A673 (cell line): ENCODE measurements around the gene ENSA. TPM values are rescaled to one million over a fixed set of nuclear protein-coding genes. Genes with fewer than 3 reads are reported as not detected.
"Not testable (repeated sequence)": the region's sequence is repeated elsewhere in the genome, so short reads cannot be mapped to it uniquely, and the experiment has no call there.

Source experiments
- BruUV-seq: library from RNA; stranded (reverse); fragments of 400-500 nt; replicated peaks from 2 replicates; lab custom pipeline; 2021; lab: Mats Ljungman, UMichigan
- CTCF ChIA-PET: fragments of 300-600 bp; sonication (Branson Sonifier 250); formaldehyde crosslinking; loops from one replicate; lab custom pipeline; 2022; ENCODE audit warnings: antibody characterized with exemption; lab: Charles Lee
- POLR2A ChIA-PET: fragments of 300-600 bp; sonication (Branson Sonifier 250); formaldehyde crosslinking; loops from one replicate; lab custom pipeline; 2022; ENCODE audit warnings: antibody characterized with exemption; ENCODE audit not compliant: low non-redundant PET; lab: Charles Lee
- DNase-seq: peaks from one replicate; pipeline ENCODE4 v3.0.0-alpha.2; 2015; ENCODE audit warnings: low spot score
- H3K27ac ChIP-seq: fragments of 200-600 bp; sonication (generic); 2 replicates; pipeline ENCODE4 v1.5.1; 2016; ENCODE audit warnings: mixed run types, low read depth, mild to moderate bottlenecking, mixed read lengths, antibody characterized with exemption, low read length; ENCODE audit not compliant: poor library complexity, severe bottlenecking
- H3K27me3 ChIP-seq: fragments of 200-600 bp; sonication (generic); replicated peaks from 2 replicates; pipeline ENCODE4 v1.6.1; 2017; ENCODE audit warnings: mixed run types, low read depth, mild to moderate bottlenecking, mixed read lengths, antibody characterized with exemption, low read length; ENCODE audit not compliant: insufficient read depth, poor library complexity
- H3K36me3 ChIP-seq: fragments of 200-600 bp; sonication (generic); 2 replicates; pipeline ENCODE4 v1.6.1; 2016; ENCODE audit warnings: mixed run types, mild to moderate bottlenecking, mixed read lengths, antibody characterized with exemption, low read length; ENCODE audit not compliant: insufficient read depth, poor library complexity, severe bottlenecking
- H3K4me1 ChIP-seq: fragments of 200-600 bp; sonication (generic); 2 replicates; pipeline ENCODE4 v1.6.1; 2017; ENCODE audit warnings: mixed run types, mild to moderate bottlenecking, mixed read lengths, antibody characterized with exemption, low read length; ENCODE audit not compliant: insufficient read depth, poor library complexity, severe bottlenecking
- H3K4me3 ChIP-seq: fragments of 200-600 bp; sonication (generic); 2 replicates; pipeline ENCODE4 v1.5.1; 2016; ENCODE audit warnings: low read depth, mixed run types, mild to moderate bottlenecking, mixed read lengths, low read length; ENCODE audit not compliant: poor library complexity, severe bottlenecking
- H3K9me3 ChIP-seq: fragments of 200-600 bp; sonication (generic); 2 replicates; pipeline ENCODE4 v1.6.1; 2016; ENCODE audit warnings: mixed run types, low read depth, mild to moderate bottlenecking, mixed read lengths, antibody characterized with exemption, low read length; ENCODE audit not compliant: poor library complexity, severe bottlenecking
- EZH2 ChIP-seq: fragments of 200-600 bp; sonication (generic); IDR thresholded peaks from 2 replicates; pipeline ENCODE4 v1.6.1; 2017; ENCODE audit warnings: borderline replicate concordance, low read depth, mild to moderate bottlenecking, mixed read lengths, antibody characterized with exemption, low read length; ENCODE audit not compliant: poor library complexity, severe bottlenecking
- intact Hi-C: fragments of 100-400 bp; cut with micrococcal nuclease; formaldehyde crosslinking; loops from one replicate; pipeline ENCODE4 v1.10.0; 2022; ENCODE audit not compliant: unreplicated experiment
- total RNA-seq: library from RNA; stranded (reverse); gene quantifications from 2 replicates; pipeline ENCODE4 v1.2.3, GENCODE V29; 2021
- TF ChIP-seq, protein P1 (sequence below): fragments of 300-800, 200-600 bp; sonication (generic); conservative IDR thresholded peaks from 2 replicates; pipeline ENCODE4 v1.5.1; 2017; ENCODE audit warnings: low read depth, mild to moderate bottlenecking, antibody characterized with exemption, low read length, moderate library complexity, mixed read lengths

Gene ENSA
- total RNA-seq, 1 experiment from 2014 or later: 237 TPM

DNA sequence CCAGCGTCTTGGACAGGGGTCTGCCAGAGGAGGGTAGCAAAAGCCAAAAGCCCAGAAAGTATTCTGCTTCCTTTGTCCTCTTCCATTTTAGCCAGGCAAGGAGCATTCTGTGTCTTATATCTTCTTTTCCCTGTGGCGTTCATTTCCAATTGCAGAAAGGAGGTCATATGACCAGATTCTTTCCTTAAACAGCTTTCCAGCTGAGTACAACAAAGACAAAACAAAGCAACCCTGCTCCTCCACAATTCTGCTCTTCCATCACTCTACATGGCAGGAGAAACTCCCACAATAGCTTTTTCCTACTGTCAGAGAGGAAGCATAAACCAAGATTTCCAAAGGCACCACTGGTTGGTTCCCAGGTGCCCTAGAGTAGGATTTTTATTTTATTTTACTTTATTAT is 19.7 kb downstream of the ENSA start:
- POLR2A ChIA-PET: interaction anchor here (0.5 kb wide), 1 partner anchor 31 kb away, joined by 9 read pairs; no protein-coding TSS in a partner anchor
- no TSS peak for BruUV-seq

DNA sequence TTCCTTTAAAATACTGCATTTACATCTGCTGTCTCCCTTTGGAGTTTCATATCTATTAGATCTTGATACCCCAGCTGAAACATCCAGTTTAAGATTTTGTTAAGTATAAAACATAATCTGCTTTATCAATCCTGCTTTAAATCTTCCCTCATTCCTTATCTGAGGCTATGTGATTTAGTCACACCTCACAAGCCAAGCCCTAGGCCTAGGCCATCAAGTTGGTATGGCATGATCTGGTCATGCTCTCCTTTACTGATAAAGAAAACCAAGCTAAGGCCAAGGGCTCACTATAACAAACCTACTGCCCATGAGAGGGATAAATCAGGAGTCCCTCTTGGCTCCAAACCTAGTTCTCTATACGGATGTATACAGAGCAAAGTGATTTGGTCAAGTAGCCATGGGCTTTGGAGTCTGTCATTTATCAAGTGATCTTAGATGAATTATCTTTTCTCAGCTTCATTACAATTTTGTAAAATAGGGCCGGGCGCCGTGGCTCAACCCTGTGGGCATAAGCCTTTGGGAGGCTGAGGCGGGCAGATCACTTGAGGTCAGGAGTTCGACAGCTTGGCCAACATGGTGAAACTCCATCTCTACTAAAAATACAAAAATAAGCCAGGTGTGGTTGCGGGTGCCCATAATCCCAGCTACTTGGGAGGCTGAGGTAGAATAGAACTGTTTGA is 22.8 kb downstream of the ENSA start:
- peaks cover 3% of the 10 kb centered on the region for H3K36me3 ChIP-seq
- POLR2A ChIA-PET: interaction anchor here (0.6 kb wide), 1 partner anchor 46 kb away, joined by 6 read pairs; no protein-coding TSS in a partner anchor
- BruUV-seq: no TSS peak
- H3K9me3 ChIP-seq: no peaks in the 10 kb centered on the region
- peaks cover 29% of the 10 kb centered on the region for H3K4me1 ChIP-seq
- no peak for TF ChIP-seq EZH2
- TF ChIP-seq, protein P1, sequence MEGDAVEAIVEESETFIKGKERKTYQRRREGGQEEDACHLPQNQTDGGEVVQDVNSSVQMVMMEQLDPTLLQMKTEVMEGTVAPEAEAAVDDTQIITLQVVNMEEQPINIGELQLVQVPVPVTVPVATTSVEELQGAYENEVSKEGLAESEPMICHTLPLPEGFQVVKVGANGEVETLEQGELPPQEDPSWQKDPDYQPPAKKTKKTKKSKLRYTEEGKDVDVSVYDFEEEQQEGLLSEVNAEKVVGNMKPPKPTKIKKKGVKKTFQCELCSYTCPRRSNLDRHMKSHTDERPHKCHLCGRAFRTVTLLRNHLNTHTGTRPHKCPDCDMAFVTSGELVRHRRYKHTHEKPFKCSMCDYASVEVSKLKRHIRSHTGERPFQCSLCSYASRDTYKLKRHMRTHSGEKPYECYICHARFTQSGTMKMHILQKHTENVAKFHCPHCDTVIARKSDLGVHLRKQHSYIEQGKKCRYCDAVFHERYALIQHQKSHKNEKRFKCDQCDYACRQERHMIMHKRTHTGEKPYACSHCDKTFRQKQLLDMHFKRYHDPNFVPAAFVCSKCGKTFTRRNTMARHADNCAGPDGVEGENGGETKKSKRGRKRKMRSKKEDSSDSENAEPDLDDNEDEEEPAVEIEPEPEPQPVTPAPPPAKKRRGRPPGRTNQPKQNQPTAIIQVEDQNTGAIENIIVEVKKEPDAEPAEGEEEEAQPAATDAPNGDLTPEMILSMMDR: no peak
- no peaks in the 10 kb centered on the region for H3K27me3 ChIP-seq
- no peak overlapping the region for H3K4me3 ChIP-seq
- intact Hi-C loops: no loop called here
- CTCF ChIA-PET: no interaction called here
- no peak for DNase-seq
- H3K27ac ChIP-seq: peak overlapping the region; percentile 38

More for the DNA sequence above, 19.7 kb downstream of the ENSA start:
- Histone ChIP-seq H3K9me3 (no peaks in the 10 kb centered on the region), H3K27ac (peak overlapping the region; percentile 50), H3K4me3 (no peak overlapping the region), H3K27me3 (no peaks in the 10 kb centered on the region), H3K4me1 (peaks cover 35% of the 10 kb centered on the region), H3K36me3 (peaks cover 3% of the 10 kb centered on the region)
- intact Hi-C loops: no loop called here
- no peak for DNase-seq
- CTCF ChIA-PET: no interaction called here
- TF ChIP-seq, protein P1: no peak
- no peak for TF ChIP-seq EZH2

DNA sequence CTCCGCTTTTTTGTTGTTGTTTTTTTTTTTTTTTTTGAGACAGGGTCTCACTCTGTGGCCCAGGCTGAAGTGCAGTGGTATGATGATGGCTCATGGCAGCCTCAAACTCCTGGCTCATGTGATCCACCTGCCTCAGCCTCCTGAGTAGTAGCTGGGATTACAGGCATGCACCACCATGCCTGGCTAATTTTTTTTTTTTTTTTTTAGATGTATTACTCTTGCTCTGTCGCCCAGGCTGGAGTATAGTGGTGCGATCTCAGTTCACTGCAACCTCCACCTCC is 24.0 kb downstream of the ENSA start:
- peak overlapping the region; percentile 86 for H3K27ac ChIP-seq
- BruUV-seq, intact Hi-C loops: not testable (repeated sequence)

DNA sequence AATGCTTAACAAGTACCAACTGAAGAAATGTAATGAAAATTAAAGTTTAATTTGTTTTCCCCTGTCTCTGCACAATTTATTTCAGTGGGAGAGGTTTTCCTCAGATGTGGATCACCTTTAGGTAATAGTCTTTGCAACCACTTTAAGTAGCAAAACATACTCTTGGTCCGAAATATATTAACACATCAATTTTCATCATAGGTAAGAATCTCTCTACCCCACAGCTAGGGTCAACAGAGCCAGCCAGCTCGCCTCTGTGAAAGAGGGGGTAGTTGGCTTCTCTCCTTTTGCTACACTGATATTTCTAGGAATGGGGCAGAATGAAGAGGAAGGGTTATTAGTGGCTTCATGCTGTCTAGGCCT is 25.2 kb downstream of the ENSA start:
- intact Hi-C loops: no loop called here
- BruUV-seq: TSS peak; percentile 54
- ChIA-PET CTCF (no interaction called here), POLR2A (interaction anchor here (0.5 to 0.6 kb wide), 2 partner anchors 130 to 312 kb away, joined by 6 to 10 read pairs; no protein-coding TSS in a partner anchor)
- H3K27ac ChIP-seq: peak overlapping the region; percentile 86
- H3K27me3 ChIP-seq: no peaks in the 10 kb centered on the region
- TF ChIP-seq, protein P1: no peak
- TF ChIP-seq EZH2: no peak
- H3K36me3 ChIP-seq: no peaks in the 10 kb centered on the region
- no peaks in the 10 kb centered on the region for H3K9me3 ChIP-seq
- no peak for DNase-seq
- no peak overlapping the region for H3K4me3 ChIP-seq
- peaks cover 16% of the 10 kb centered on the region for H3K4me1 ChIP-seq

More for the DNA sequence above, 24.0 kb downstream of the ENSA start:
- H3K4me1 ChIP-seq: peaks cover 23% of the 10 kb centered on the region
- DNase-seq, H3K9me3 ChIP-seq, H3K27me3 ChIP-seq, H3K4me3 ChIP-seq, CTCF ChIA-PET, POLR2A ChIA-PET, H3K36me3 ChIP-seq: not testable (repeated sequence)
